Esophagus squamous epithelium (tissue), 4 donors: ENCODE measurements around the gene MAZ.

ENCODE experiments used
- POLR2A ChIP-seq, 4 donors: fragments of 450-650 bp; IDR thresholded peaks; one replicate each; pipeline ENCODE4 v1.6.1; 2017; ENCODE audit warnings: antibody characterized with exemption in 4 of 4, mild to moderate bottlenecking in 4 of 4, moderate library complexity in 3 of 4
- TF ChIP-seq, protein P1 (sequence below), 6 experiments: fragments of 450-650 bp in 4 of 6; fragments of 200-600 bp in 2 of 6; sonication (generic) in 2 of 6; IDR thresholded peaks; one replicate each; pipeline ENCODE4 v1.5.1; 2016 to 2019; ENCODE audit warnings: antibody characterized with exemption in 6 of 6, mild to moderate bottlenecking in 4 of 6, moderate library complexity in 4 of 6

- TF ChIP-seq, protein P1, sequence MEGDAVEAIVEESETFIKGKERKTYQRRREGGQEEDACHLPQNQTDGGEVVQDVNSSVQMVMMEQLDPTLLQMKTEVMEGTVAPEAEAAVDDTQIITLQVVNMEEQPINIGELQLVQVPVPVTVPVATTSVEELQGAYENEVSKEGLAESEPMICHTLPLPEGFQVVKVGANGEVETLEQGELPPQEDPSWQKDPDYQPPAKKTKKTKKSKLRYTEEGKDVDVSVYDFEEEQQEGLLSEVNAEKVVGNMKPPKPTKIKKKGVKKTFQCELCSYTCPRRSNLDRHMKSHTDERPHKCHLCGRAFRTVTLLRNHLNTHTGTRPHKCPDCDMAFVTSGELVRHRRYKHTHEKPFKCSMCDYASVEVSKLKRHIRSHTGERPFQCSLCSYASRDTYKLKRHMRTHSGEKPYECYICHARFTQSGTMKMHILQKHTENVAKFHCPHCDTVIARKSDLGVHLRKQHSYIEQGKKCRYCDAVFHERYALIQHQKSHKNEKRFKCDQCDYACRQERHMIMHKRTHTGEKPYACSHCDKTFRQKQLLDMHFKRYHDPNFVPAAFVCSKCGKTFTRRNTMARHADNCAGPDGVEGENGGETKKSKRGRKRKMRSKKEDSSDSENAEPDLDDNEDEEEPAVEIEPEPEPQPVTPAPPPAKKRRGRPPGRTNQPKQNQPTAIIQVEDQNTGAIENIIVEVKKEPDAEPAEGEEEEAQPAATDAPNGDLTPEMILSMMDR (IDR thresholded peaks at IDR 0.05): no peak
- no peak for TF ChIP-seq POLR2A (IDR thresholded peaks at IDR 0.05)
Observed at GRCh38 chr16:29789775-29790182, 16.6 kb upstream of the MAZ start.
